Heart right ventricle (tissue), 16 donors: ENCODE data around the gene SLC35E4. TPM values are rescaled to one million over a fixed set of nuclear protein-coding genes. Genes with fewer than 3 reads are reported as not detected.

Experiments
- ATAC-seq, 8 donors: fragments of 200-7000 bp; cut with Tn5 transposase; one replicate each; pipeline ENCODE4 v1.9.1; 2020; ENCODE audit warnings: mild to moderate bottlenecking in 8 of 8, moderate library complexity in 8 of 8, moderate number of reproducible peaks in 1 of 8
- DNase-seq, 2 donors: peaks; one replicate each; pipeline ENCODE4 v3.0.0-alpha.2; 2020
- H3K27ac ChIP-seq, 10 donors: fragments of 200-600 bp; sonication (generic) in 2 of 10; one replicate each; pipeline versions ENCODE4 v1.5.0 to v1.8.0; 2020 to 2022; ENCODE audit warnings: mild to moderate bottlenecking in 3 of 10
- H3K27me3 ChIP-seq, 7 donors: fragments of 200-600 bp; one replicate each; pipeline ENCODE4 v1.8.0; 2021 to 2022; ENCODE audit warnings: mild to moderate bottlenecking in 2 of 7
- H3K36me3 ChIP-seq, 9 donors: fragments of 200-600 bp; sonication (generic) in 1 of 9; one replicate each; pipeline versions ENCODE4 v1.5.0 to v1.8.0; 2020 to 2022; ENCODE audit warnings: mild to moderate bottlenecking in 2 of 9
- H3K4me1 ChIP-seq, 9 donors: fragments of 200-600 bp; sonication (generic) in 1 of 9; one replicate each; pipeline versions ENCODE4 v1.5.0 to v1.8.0; 2020 to 2022; ENCODE audit warnings: mild to moderate bottlenecking in 4 of 9
- H3K4me3 ChIP-seq, 10 donors: fragments of 200-600 bp; sonication (generic) in 2 of 10; one replicate each; pipeline versions ENCODE4 v1.5.0 to v1.8.0; 2020 to 2022; ENCODE audit warnings: mild to moderate bottlenecking in 7 of 10, moderate library complexity in 2 of 10
- H3K9me3 ChIP-seq, 11 donors: fragments of 200-600 bp in 10 of 11; sonication (generic) in 2 of 11; one replicate each; pipeline versions ENCODE4 v1.5.0 to v1.8.0; 2013 to 2022; ENCODE audit warnings: mild to moderate bottlenecking in 2 of 11, control low read depth in 1 of 11, moderate library complexity in 1 of 11
- WGBS, 2 donors: extraction: QIAGEN DNeasy Blood & Tissue Kit; methylation state at CpG; one replicate each; pipeline ENCODE4 v1.1.7; 2013; ENCODE audit warnings: inconsistent platforms in 1 of 2; 5-methylcytosine and 5-hydroxymethylcytosine counted together
- intact Hi-C, 10 donors: fragments of 100-400 bp; cut with DNase I; formaldehyde crosslinking; loops; one replicate each; pipeline versions ENCODE4 v1.11.1 to v1.14.2; 2022
- polyA plus RNA-seq, 2 donors: library from polyadenylated mRNA; stranded (reverse); fragments of 200-250 nt; gene quantifications; one replicate each; pipeline ENCODE4 v1.2.3, GENCODE V29; 2013
- total RNA-seq, 10 donors: library from RNA; stranded (reverse); fragmentation: NEBNext Ultra II Directional in 3 of 10; extraction: Animal tissue kit (Norgen Biotek cat#: 25700) in 3 of 10; gene quantifications; one replicate each; pipeline versions ENCODE4 v1.2.1 to v1.2.4, GENCODE V29; 2021 to 2023
- TF ChIP-seq, protein P1 (sequence below), 9 donors: fragments of 200-600 bp; sonication (generic) in 2 of 9; IDR thresholded peaks; one replicate each; pipeline versions ENCODE4 v1.5.0 to v1.8.0; 2021 to 2022; ENCODE audit warnings: antibody characterized with exemption in 9 of 9, mild to moderate bottlenecking in 5 of 9, moderate library complexity in 1 of 9
- donor health status: Arrhythmogenic right ventricular cardiomyopathy.
- donor health status: ischemic (EF 13 %, LVEDD 7.1; RV severe dilation, severe dysfunction).
- donor health status: healthy with polysubstance abuse.
- donor health status: DM: no; HTN: yes; CAD: no.
- donor health status: DM: no; HTN: no; CAD: no.
- donor health status: ischemic (EF 25% LVEDD 6.9; RV normal size, moderate dysfunction).
- donor health status: ischemic (EF 25% LVEDD 5.7; RV mildly dilated, moderate dysfunction).
- donor health status: healthy.
- donor health status: DM: yes; HTN: yes; CAD: no.
- donor health status: Ischemic cardiomyopathy.
- donor health status: ischemic (EF 35%, LVEDD 5.7; RV mildly dilated, moderate dysfunction).
- donor health status: nonischemic (EF 11% LVEDD 7.7; RV severe dilation, severe dysfunction).
- donor health status: DM: yes; HTN: yes; CAD: no.
- donor health status: PGD.
- donor health status: ischemic (EF 29% LVEDD 5.4; RV normal size, mild dysfunction).
- donor health status: nonischemic (EF 23%, LVEDD 6.1; RV moderate dilation, normal function).

Gene SLC35E4
- total and polyA plus RNA-seq, 12 donors = 1.8 to 6.0 (median 3.3) TPM

DNA sequence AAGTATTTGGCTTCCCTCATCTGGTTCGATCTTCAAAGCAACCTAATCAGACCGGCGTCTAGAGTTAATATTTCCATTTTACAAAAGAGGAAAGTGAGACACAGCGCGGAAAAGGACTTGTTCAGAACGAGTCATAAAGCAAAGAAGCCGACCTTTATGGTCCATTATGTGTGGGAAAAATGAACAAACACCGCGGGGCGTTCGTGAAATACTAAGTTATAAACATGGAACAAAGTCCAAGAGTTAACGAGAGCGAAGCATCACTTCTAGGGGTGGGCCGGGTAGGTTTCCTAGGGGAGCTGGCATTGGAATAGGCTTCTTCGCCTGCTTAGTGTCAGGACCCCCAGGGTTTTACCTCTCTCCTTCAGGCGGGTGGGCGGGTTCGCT lies 31.5 kb downstream of the SLC35E4 start:
- TF ChIP-seq, protein P1, sequence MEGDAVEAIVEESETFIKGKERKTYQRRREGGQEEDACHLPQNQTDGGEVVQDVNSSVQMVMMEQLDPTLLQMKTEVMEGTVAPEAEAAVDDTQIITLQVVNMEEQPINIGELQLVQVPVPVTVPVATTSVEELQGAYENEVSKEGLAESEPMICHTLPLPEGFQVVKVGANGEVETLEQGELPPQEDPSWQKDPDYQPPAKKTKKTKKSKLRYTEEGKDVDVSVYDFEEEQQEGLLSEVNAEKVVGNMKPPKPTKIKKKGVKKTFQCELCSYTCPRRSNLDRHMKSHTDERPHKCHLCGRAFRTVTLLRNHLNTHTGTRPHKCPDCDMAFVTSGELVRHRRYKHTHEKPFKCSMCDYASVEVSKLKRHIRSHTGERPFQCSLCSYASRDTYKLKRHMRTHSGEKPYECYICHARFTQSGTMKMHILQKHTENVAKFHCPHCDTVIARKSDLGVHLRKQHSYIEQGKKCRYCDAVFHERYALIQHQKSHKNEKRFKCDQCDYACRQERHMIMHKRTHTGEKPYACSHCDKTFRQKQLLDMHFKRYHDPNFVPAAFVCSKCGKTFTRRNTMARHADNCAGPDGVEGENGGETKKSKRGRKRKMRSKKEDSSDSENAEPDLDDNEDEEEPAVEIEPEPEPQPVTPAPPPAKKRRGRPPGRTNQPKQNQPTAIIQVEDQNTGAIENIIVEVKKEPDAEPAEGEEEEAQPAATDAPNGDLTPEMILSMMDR (IDR thresholded peaks at IDR 0.05) = no peak
- intact Hi-C loops = loop anchor here in 2 of 10 donors (1.0 to 2.0 kb wide), 2 partner anchors 32 kb away; partner anchors contain the start of gene SLC35E4 (in 2 of the 2)
- H3K36me3 ChIP-seq = peaks cover 0 to 26% (median 6%) of the 10 kb centered on the region in 9 donors
- DNase-seq (no peak), ATAC-seq (peak in 1 of 8 donors; percentile 2)
- peak overlapping the region; percentile 54 to 96 (median 86) for H3K4me3 ChIP-seq
- 3% methylated on average over 18 of the region's 18 CpGs for WGBS, 2 donors
- peak overlapping the region in 6 of 10 donors; percentile 43 to 83 (median 62) for H3K27ac ChIP-seq
- H3K9me3 ChIP-seq = no peaks in the 10 kb centered on the region
- peaks cover 0 to 9% (median 0%) of the 10 kb centered on the region in 7 donors for H3K27me3 ChIP-seq
- peaks cover 0 to 22% (median 16%) of the 10 kb centered on the region in 9 donors for H3K4me1 ChIP-seq

DNA sequence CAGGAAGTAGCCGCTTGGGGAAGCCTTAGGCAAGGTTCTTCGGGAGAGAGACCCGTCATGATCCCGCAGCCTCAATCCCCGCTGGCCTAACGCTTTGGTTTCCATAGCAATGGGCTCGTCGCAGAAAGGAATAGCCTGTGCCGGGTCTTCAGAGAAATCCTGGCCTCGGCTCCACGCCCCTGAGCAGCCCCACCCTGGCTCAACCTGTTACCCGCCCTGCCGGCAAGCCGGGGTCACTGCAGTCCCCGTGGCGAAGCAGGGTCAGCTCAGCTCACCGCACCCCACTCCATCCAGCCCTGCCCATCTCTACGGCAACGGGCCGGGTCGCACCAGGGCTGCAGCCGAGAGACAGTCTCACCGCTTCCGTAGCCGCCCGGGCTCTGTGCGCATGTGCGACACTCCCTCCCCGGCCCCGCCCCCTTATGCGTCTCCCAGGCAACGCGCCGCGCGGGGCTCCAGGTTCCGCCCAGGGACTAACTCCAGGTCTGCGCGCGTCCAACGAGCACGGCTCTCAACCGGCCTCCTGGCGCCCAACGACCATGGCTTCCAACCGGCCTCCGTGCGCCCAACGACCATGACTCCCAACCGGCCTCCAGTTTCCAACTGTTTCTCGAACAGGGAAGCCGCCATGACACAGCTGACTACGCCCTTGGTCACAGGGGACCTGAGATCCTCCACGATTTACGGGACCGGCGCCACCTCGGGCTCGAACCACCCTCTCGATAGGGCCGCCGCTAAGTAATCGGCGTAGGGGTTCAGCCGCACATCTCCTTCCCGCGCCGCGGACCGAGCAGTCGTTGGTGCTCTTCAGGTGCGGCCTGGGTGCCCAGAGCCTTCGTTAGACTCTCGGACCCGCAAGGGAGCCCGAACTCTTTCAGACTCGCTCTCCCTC lies 32.2 kb downstream of the SLC35E4 start, which contains the start of gene DUSP18:
DUSP18 (minus strand) TSS at position 382 of the 892 bp plus-strand sequence. CDS start 3,872 bp downstream, outside the sequence.
- intact Hi-C loops = loop anchor here in 2 of 10 donors (1.0 to 2.0 kb wide), 2 partner anchors 32 to 33 kb away; partner anchors contain the start of gene SLC35E4 (in 2 of the 2)
- peaks cover 0 to 19% (median 6%) of the 10 kb centered on the region in 9 donors for H3K36me3 ChIP-seq
- peak within 1 kb of the TSS; percentile 54 to 96 (median 86) for H3K4me3 ChIP-seq
- peaks cover 0 to 9% (median 0%) of the 10 kb centered on the region in 7 donors for H3K27me3 ChIP-seq
- ATAC-seq (peak; percentile 99 to 100 (median 99)), DNase-seq (peak; percentile 92 to 96)
- H3K9me3 ChIP-seq = no peaks in the 10 kb centered on the region
- peak within 1 kb of the TSS in 7 of 10 donors; percentile 28 to 83 (median 56) for H3K27ac ChIP-seq
- TF ChIP-seq, protein P1 (IDR thresholded peaks at IDR 0.05) = peak; percentile 10 to 48 (median 41)
- peaks cover 0 to 22% (median 16%) of the 10 kb centered on the region in 9 donors for H3K4me1 ChIP-seq
- WGBS, 2 donors = 0 to 1% methylated on average over 72 to 77 of the region's 77 CpGs

DNA sequence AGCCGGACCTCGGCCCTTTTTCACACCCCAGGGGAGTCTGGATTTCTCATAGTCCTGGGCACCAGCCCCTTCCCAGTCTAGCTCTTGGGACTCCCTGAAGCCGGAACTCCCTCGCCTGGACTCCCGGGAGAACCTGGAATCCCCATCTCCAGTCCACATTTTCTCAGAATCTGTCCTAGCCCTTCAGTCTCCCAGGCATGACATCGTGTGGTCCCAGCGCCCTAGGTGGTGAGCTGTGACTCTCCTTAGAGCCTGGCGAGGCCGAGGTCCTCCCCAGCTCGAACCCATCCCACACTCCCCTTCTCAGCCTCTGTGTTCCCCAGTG lies 32.8 kb downstream of the SLC35E4 start:
- intact Hi-C loops = no loop called here

DNA sequence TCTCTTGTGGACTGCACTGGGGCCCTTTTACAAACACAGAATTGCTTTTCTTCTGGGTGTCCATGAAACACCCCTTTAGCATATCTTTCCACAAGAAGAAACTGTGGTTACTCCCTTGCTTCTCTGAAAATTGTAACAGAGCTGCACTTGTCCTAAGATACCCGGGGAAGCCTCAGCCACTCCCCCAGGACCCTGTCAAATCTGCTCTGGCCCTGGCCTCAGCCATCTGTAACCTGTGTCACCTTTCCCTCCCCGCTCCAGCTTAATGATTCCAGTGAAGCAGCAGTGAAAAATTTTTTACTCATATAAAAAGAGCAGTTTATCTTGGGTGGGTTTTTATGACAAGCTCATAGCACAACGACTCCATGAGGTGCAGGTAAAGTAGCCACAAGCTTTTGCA lies 35.5 kb downstream of the SLC35E4 start:
- DNase-seq (no peak), ATAC-seq (no peak)
- TF ChIP-seq, protein P1 (IDR thresholded peaks at IDR 0.05) = no peak
- H3K4me3 ChIP-seq = no peak overlapping the region
- peaks cover 0 to 18% (median 15%) of the 10 kb centered on the region in 9 donors for H3K4me1 ChIP-seq
- H3K27me3 ChIP-seq = peaks cover 0 to 9% (median 0%) of the 10 kb centered on the region in 7 donors
- WGBS, 2 donors = 83 to 88% methylated on average over 3 of the region's 3 CpGs
- intact Hi-C loops = no loop called here
- H3K36me3 ChIP-seq = no peaks in the 10 kb centered on the region
- no peaks in the 10 kb centered on the region for H3K9me3 ChIP-seq
- no peak overlapping the region for H3K27ac ChIP-seq

More for the DNA sequence above, 32.8 kb downstream of the SLC35E4 start:
- ATAC-seq = peak in 2 of 8 donors; percentile 9 to 34
- H3K4me3 ChIP-seq = peak overlapping the region; percentile 54 to 96 (median 86)
- peaks cover 0 to 13% (median 2%) of the 10 kb centered on the region in 9 donors for H3K36me3 ChIP-seq
- TF ChIP-seq, protein P1 (IDR thresholded peaks at IDR 0.05) = no peak
- peaks cover 0 to 22% (median 16%) of the 10 kb centered on the region in 9 donors for H3K4me1 ChIP-seq
- 22 to 33% methylated on average over 10 of the region's 10 CpGs for WGBS, 2 donors
- DNase-seq = no peak
- H3K9me3 ChIP-seq = no peaks in the 10 kb centered on the region
- H3K27me3 ChIP-seq = peaks cover 0 to 9% (median 0%) of the 10 kb centered on the region in 7 donors
- peak overlapping the region in 5 of 10 donors; percentile 54 to 83 (median 68) for H3K27ac ChIP-seq
